ENCODE data around the gene MPIG6B.

The MPIG6B gene

DNA sequence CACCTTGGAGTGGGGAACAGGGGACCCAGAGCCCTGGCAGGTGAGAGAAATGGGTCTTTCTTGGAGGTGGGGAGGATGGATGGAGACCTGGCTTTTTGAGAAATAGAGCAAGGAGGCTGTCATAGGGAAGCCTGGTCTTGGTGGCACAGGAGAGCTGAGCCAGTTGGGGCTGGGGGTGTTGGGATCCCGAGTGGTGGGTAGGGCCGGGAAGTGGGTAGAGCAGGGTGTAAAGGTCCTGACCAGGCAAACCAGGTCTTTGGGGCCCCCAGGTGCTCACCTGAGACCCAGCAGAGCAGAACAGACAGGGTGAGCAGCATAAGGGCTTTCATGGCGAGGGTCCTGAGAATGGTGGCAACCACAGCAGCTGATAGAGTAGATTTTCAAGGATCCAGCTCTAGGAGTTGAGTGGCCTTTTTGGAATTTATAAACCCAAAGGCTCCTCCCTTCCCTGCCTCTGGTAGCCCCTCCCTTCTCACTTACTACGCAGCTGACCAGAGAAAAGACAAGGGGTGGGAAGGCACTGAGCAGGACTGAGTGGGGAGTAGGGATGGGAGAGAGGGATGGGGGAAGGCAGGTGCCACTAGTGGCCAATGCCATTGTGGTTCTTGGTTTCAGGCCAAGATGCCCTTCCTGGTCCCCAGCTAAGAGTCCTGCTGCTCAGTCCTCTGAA is 1.7 kb upstream of the MPIG6B start, which contains the start of gene LY6G6C:
Gene LY6G6C (minus strand): TSS at position 396 of the 670 bp plus-strand sequence. CDS start 67 bp downstream, at position 329.
- DNase-seq (ENCODE audit: low spot score) = no peak

GRCh38 chr6:31722173-31722572 is 1.0 kb upstream of the MPIG6B start:
- no peak for DNase-seq (ENCODE audit: low spot score)

DNA sequence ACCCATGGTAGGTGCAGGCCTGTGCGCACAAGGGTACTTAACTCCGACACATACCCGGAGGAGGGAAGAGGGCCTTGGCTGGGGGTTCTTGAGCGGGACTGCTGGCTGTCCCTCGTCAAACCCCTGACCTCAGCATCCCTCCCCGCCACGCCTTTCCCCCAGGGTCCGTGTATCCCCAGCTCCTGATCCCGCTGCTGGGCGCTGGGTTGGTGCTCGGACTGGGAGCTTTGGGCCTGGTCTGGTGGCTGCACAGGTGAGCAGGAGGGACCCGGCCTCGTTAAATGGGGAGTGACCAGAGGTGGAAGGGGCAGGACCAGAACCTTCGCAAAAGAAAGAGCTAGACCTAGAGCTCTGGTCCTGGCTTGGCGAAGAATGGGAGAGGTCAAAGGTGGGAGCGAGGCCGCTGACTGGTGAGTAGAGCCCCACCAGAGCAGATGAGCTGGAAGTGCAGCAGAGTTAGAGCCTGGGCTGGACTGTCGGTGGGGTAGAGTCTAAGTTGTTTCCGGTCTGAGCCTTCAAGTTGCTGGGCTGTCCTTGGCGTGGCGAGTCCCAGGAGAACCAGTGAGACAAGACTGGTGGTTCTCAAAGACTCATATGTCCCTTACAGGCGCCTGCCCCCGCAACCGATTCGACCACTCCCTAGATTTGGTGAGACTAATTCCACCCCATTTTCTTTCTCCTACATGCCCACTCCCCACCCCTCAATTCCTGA is 963 bp downstream of the MPIG6B start:
- DNase-seq (ENCODE audit: low spot score) = no peak

DNA sequence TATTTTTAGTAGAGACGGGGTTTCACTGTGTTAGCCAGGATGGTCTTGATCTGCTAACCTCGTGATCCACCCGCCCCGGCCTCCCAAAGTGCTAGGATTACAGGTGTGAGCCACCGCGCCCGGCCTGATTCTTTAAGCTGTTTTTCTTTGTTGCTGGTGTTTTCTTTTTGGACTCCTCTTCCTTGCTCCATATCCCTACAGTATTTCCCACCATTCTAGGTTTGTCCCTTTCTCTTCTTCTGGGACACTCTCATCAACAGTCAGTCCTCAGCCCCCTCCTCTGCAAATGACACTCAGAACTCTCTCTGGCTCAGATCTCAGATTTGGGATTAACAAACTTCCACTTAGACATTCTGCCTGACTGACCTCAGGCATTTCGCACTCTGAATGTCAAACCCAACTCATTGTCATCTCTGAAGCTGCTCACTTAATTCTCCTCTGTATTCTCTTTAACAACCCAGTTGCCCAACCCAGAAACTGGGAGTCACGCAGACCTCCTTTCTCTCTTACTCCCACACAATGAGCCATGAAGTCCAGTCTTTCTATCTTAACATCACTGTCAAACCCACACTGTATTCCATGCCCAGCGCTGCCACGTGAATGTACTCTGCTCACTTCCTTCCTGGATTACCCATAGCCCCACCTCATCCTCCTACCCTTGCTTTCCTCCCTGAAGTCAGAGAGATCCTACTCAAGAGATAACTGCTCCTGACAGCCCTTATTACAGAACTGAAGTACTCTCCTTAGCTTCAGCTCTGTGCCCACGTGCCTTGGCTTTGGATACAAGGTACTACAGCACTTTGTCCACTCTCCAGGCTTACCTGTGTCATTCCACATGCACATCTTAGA is 2.6 kb downstream of the MPIG6B start:
- no peak for DNase-seq (ENCODE audit: low spot score)

DNA sequence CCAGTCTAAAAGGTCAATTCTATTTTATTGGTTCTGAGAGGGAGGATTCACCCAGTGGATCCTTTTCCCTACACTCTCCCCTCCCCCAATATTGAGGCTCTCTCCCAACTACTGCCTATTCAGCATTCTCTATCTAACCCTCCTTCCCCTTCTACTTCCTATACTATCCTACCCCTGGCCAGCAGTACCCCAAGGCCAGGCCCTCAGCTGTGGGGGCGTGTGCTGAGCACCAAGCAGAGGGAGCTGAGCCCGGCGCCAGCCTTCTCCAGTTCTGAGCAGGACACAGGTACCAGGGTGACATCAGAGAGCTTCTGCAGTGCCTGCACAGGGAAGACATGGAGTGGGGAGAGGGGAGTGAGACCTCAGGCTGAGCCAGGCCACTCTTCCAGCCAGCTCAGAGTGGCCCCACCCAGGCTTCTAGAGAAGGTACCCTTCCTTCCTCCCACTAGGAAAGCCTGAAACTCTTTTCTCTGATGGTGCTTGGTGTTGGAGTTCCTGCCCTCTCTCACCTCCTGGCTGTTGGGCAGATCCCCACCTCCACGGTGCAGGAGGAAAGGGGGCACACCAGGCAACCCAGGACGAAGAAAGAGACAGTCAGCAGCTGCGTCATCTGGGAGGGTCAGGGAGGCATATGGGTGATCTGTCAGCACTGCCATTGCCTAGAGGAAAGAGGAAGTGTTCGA is 4.0 kb downstream of the MPIG6B start:
- no peak for DNase-seq (ENCODE audit: low spot score)

- no peak for DNase-seq (ENCODE audit: low spot score)
Observed at GRCh38 chr6:31727717-31728671, 4.8 kb downstream of the MPIG6B start.

GRCh38 chr6:31728767-31729514 is 5.8 kb downstream of the MPIG6B start, which contains the start of gene DDAH2:
Gene DDAH2, minus strand, starts transcription at chr6:31729299. Its CDS starts 138 bp downstream, at chr6:31729161.
- DNase-seq (ENCODE audit: low spot score) = no peak

GRCh38 chr6:31729515-31729978 is 6.4 kb downstream of the MPIG6B start:
- DNase-seq (ENCODE audit: low spot score) = peak; percentile 82

DNA sequence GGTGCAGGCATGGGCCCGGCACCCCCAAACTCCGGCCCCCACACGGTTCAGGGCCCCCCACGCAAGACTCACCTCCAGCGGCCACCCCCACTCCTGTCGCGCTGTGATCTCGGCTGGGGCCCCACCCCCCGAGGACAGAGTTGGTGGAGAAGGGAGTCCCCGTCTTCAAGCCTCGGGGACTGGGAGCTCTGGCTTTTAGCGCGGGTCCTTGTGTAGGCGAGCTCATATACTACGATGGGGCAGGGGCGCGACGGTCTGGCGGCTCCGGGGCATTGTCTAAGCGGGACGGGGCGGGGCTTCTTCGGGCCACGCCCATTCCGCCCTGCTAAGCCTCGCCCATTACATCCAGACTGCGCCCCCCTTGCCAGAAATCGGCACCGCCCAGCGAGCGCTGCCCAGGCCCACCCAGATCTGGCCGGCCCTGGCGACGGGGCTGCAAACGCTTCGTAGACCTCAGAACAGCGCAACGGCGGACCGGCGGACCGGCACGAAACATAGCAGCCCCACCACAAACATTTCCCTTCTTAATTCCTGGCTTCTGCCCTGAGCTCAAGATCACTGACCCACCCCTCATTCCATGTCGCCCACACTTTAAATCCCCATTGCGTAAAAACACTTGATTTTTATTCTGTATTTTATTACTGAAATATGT is 6.9 kb downstream of the MPIG6B start:
- DNase-seq (ENCODE audit: low spot score) = peak; percentile 69

DNA sequence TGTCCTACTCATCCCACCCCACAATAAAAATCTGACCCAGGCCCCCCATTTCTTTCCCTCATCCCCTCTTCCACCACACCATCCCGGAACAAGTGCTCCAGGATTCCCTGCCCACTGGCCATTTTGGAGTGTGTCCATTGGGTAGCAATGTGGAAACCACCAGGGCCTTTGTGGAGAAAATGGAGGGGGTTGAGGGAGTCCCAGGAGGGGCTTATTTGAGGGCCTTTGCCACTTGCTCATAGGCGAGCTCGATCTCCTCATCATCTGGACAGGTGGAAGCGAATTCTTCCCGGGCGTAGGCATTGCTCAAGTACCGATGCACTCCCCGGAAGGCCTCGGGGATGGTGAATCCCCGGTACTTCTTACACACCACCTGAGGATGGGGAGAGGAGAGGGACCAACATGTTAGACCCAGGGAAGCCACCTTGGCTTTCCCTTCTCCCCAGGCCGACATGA is 7.5 kb downstream of the MPIG6B start:
- DNase-seq (ENCODE audit: low spot score) = no peak

DNA sequence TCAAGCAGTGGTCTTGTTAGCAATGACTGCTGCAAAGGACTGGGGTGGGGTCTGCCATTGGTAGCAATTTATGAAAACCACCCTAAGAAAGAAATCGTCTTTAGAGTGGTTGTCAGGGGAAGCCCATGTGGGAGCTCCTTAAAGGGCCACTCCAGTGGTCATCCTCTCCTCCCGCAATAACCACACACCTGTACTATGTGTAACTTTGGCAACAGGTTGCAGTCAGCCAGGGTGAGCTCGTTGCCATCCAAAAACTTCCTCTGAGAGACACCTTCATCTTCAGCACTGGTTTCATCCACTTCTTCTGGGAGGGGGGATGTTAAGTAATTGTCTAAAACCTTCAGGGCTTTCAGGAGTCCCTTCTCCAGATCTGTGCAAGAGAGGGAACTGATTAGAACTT is 8.9 kb downstream of the MPIG6B start:
- DNase-seq (ENCODE audit: low spot score) = no peak

GRCh38 chr6:31733734-31734133 is 10.6 kb downstream of the MPIG6B start:
- no peak for DNase-seq (ENCODE audit: low spot score)

DNA sequence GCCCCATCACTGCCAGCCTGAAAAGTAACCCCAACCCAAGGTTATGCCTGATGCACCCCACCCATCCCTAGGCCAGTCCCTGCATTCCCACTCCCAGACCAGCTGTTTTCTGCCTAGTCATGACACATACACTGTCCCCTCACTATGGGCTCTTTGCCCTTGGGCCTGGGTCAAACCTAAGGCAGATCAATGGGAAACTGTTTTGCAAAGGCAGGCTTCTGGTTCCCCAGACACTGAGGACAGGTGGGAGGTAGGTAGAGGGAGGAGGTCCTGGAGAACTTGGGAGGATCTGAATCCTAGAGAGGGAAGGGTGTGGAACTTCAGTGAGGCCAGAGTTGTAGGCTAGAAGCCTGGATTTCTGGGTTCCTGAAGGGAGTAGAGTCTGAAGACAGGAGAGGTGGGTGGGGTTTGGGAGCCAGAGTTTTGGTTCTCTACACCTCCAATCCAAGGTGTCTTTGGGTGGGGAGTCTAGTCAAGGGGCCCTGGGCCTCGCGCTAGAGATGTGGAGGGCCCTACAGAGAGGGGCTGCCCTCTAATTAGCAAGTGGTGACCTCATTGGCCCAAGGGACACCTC is 11.2 kb downstream of the MPIG6B start:
- DNase-seq (ENCODE audit: low spot score) = no peak

- DNase-seq (ENCODE audit: low spot score) = peak; percentile 43
Observed at GRCh38 chr6:31734821-31735406, 11.7 kb downstream of the MPIG6B start.

DNA sequence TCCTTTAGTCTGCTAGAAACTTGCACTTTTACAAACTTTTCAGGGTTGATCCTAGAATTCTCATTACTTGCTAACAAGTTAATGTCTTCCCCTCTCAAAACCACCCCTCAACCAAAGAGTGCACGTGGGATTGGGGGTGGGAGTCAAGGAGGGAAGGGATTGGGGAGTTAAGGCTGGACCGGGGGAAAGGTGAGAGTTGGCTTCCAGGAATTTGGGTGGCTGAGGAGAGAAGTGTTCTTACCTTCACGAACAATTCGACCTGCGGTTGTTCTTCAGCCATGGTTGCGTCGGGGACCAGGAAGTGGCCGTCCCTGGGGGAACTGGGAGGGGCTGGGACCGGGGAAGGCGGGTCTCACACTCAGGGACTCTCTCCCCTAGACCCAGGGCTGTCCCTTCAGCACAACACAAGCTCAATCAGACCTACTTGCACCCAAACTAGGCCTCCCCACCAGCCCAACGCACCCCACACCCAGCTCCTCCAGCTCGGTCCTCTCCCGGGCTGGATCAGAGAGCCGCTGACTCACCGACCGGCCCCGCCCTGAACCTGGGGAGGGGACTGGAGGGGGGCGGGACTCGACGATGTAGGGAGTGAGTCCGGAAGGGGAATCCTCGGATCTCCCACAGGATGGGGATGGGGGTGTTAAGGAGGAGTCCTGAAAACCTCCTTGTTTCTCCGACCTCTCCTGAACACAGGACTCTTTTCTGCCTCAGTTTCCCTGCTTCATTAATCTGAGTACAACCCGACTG is 13.0 kb downstream of the MPIG6B start, which contains the start of gene CLIC1:
Gene CLIC1 (minus strand): TSS at position 510 of the 747 bp plus-strand sequence. CDS start 230 bp downstream, at position 280.
- peak; percentile 82 for DNase-seq (ENCODE audit: low spot score)

GRCh38 chr6:31736768-31737314 is 13.7 kb downstream of the MPIG6B start:
- DNase-seq (ENCODE audit: low spot score) = no peak

GRCh38 chr6:31737315-31737990 is 14.3 kb downstream of the MPIG6B start:
- no peak for DNase-seq (ENCODE audit: low spot score)
